ENCODE data around the gene SGPP1.
"Not testable (repeated sequence)": the region's sequence is repeated elsewhere in the genome, so short reads cannot be mapped to it uniquely, and the experiment has no call there.

SGPP1 gene

GRCh38 chr14:63636094-63636635 lies 91.7 kb downstream of the SGPP1 start:
- DNase-seq (ENCODE audit: low spot score): not testable (repeated sequence)

Measured in COLO829 (cell line).